Activated B cell treated with CpG ODN at 0.5 μM for 24 hours (primary cell): Measurements from ENCODE around the gene KCNE2. TPM values are rescaled to one million over a fixed set of nuclear protein-coding genes. Genes with fewer than 3 reads are reported as not detected.

ENCODE experiments used
- ATAC-seq: fragments of 200-7000 bp; cut with Tn5 transposase; one replicate; pipeline ENCODE4 v1.10.0; 2021; ENCODE audit warnings: low read depth, mild to moderate bottlenecking, moderate library complexity
- CTCF ChIA-PET: fragments of 350-600 bp; sonication (Branson Sonifier 250); formaldehyde crosslinking; loops from one replicate; lab custom pipeline; 2021; ENCODE audit warnings: antibody characterized with exemption; lab: Charles Lee
- POLR2A ChIA-PET: fragments of 350-600 bp; sonication (Branson Sonifier 250); formaldehyde crosslinking; loops from one replicate; lab custom pipeline; 2021; ENCODE audit warnings: antibody characterized with exemption; lab: Charles Lee
- DNase-seq: peaks from one replicate; pipeline ENCODE4 v3.0.0; 2022
- H3K27ac Mint-ChIP-seq: one replicate; pipeline ENCODE4 v1.8.0; 2020; ENCODE audit warnings: mixed read lengths
- H3K27me3 Mint-ChIP-seq: one replicate; pipeline ENCODE4 v1.8.0; 2021; ENCODE audit warnings: mixed read lengths
- H3K36me3 Mint-ChIP-seq: one replicate; pipeline ENCODE4 v1.8.0; 2021; ENCODE audit warnings: low read depth, mixed read lengths
- H3K4me1 Mint-ChIP-seq: one replicate; pipeline ENCODE4 v1.8.0; 2021; ENCODE audit warnings: mixed read lengths
- H3K4me3 Mint-ChIP-seq: one replicate; pipeline ENCODE4 v1.8.0; 2020; ENCODE audit warnings: mild to moderate bottlenecking, mixed read lengths
- H3K9me3 Mint-ChIP-seq: one replicate; pipeline ENCODE4 v1.8.0; 2020; ENCODE audit warnings: mixed read lengths
- intact Hi-C: fragments of 100-400 bp; cut with micrococcal nuclease; formaldehyde crosslinking; loops from one replicate; pipeline ENCODE4 v1.15.1; 2024
- total RNA-seq: library from RNA; stranded (reverse); gene quantifications from 2 replicates; pipeline ENCODE4 v1.2.3, GENCODE V29; 2022
- TF ChIP-seq, protein P1 (sequence below): fragments of 200-600 bp; IDR thresholded peaks from one replicate; pipeline ENCODE4 v1.8.0; 2022; ENCODE audit warnings: antibody characterized with exemption, mild to moderate bottlenecking

Gene KCNE2
- total RNA-seq, 1 donor from 2014 or later = not detected

DNA sequence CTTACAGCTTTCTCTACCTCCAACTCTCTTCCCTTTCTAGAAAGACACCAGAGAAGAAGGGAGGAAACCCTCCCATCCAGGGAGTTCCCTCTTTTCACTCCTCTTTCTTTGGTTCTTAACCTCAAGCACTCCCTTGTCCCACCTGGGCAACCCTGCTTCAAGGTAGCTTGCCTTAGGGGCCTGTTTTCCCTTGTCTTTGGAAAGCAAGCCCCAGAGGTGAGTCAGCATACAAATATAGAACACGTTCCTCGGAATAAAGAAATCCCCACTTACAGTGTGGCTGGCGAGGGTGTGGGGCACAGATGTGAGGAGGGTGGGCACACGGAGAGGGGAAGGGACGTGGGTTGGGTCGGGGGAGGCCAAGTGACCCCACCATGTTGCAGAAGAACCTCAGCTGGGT lies 26.1 kb upstream of the KCNE2 start:
- ChIA-PET CTCF (interaction anchor here (1.0 kb wide), 1 partner anchor 10 kb away, joined by 3 read pairs; no protein-coding TSS in a partner anchor), POLR2A (no interaction called here)
- Mint-ChIP-seq H3K9me3 (no peaks in the 10 kb centered on the region), H3K36me3 (no peaks in the 10 kb centered on the region), H3K27me3 (peaks cover 15% of the 10 kb centered on the region), H3K4me3 (no peak overlapping the region), H3K27ac (no peak overlapping the region), H3K4me1 (no peaks in the 10 kb centered on the region)
- TF ChIP-seq, protein P1, sequence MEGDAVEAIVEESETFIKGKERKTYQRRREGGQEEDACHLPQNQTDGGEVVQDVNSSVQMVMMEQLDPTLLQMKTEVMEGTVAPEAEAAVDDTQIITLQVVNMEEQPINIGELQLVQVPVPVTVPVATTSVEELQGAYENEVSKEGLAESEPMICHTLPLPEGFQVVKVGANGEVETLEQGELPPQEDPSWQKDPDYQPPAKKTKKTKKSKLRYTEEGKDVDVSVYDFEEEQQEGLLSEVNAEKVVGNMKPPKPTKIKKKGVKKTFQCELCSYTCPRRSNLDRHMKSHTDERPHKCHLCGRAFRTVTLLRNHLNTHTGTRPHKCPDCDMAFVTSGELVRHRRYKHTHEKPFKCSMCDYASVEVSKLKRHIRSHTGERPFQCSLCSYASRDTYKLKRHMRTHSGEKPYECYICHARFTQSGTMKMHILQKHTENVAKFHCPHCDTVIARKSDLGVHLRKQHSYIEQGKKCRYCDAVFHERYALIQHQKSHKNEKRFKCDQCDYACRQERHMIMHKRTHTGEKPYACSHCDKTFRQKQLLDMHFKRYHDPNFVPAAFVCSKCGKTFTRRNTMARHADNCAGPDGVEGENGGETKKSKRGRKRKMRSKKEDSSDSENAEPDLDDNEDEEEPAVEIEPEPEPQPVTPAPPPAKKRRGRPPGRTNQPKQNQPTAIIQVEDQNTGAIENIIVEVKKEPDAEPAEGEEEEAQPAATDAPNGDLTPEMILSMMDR = no peak
- DNase-seq (no peak), ATAC-seq (no peak)
- intact Hi-C loops = no loop called here

DNA sequence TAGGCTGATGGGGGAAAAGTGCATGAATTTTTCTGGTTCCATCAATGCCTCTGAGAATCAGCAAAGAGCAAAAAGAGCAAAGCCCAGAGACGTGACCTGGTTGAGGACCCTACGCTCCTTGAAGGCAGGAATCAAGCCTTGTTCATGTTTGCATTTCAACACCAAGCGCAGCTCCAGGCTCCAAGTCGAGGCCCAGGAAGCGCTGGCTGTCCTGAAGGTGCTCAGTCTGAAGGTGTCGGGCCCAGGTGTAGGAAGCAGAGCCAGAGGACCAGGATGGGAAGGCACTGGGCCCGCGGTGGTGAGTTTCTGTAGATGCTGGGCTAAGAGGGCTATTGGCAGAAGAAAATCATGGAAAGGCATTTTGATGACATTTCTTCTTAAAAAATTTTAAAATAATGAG lies 25.6 kb upstream of the KCNE2 start:
- Mint-ChIP-seq H3K36me3 (no peaks in the 10 kb centered on the region), H3K4me3 (no peak overlapping the region), H3K27ac (no peak overlapping the region), H3K4me1 (no peaks in the 10 kb centered on the region), H3K9me3 (no peaks in the 10 kb centered on the region), H3K27me3 (peaks cover 15% of the 10 kb centered on the region)
- CTCF ChIA-PET = interaction anchor here (1.0 kb wide), 1 partner anchor 10 kb away, joined by 3 read pairs; no protein-coding TSS in a partner anchor
- intact Hi-C loops = no loop called here
- POLR2A ChIA-PET = no interaction called here
- TF ChIP-seq, protein P1 = no peak
- ATAC-seq = no peak
- DNase-seq = no peak

GRCh38 chr21:34340061-34340460 lies 23.7 kb upstream of the KCNE2 start:
- no peaks in the 10 kb centered on the region for H3K4me1 Mint-ChIP-seq
- H3K9me3 Mint-ChIP-seq = no peaks in the 10 kb centered on the region
- no peaks in the 10 kb centered on the region for H3K36me3 Mint-ChIP-seq
- ChIA-PET POLR2A (no interaction called here), CTCF (interaction anchor here (1.5 kb wide), 1 partner anchor 417 kb away, joined by 5 read pairs; no protein-coding TSS in a partner anchor)
- ATAC-seq (no peak), DNase-seq (no peak)
- H3K27ac Mint-ChIP-seq = no peak overlapping the region
- TF ChIP-seq, protein P1 = no peak
- intact Hi-C loops = no loop called here
- no peak overlapping the region for H3K4me3 Mint-ChIP-seq
- H3K27me3 Mint-ChIP-seq = peaks cover 15% of the 10 kb centered on the region

- DNase-seq = no peak
- Mint-ChIP-seq H3K9me3 (no peaks in the 10 kb centered on the region), H3K36me3 (no peaks in the 10 kb centered on the region), H3K4me1 (no peaks in the 10 kb centered on the region), H3K4me3 (no peak overlapping the region), H3K27ac (no peak overlapping the region), H3K27me3 (peaks cover 15% of the 10 kb centered on the region)
- no peak for ATAC-seq
- intact Hi-C loops = no loop called here
- TF ChIP-seq, protein P1 = no peak
- ChIA-PET POLR2A (no interaction called here), CTCF (interaction anchor here (11.8 kb wide), 1 partner anchor 421 kb away, joined by 431 read pairs; no protein-coding TSS in a partner anchor)
Measured at GRCh38 chr21:34342476-34342875, 21.3 kb upstream of the KCNE2 start.

GRCh38 chr21:34343347-34343746 lies 20.5 kb upstream of the KCNE2 start:
- H3K27ac Mint-ChIP-seq = no peak overlapping the region
- ATAC-seq = no peak
- TF ChIP-seq, protein P1 = no peak
- POLR2A ChIA-PET = interaction anchor here (0.9 kb wide), 1 partner anchor 419 kb away, joined by 3 read pairs; no protein-coding TSS in a partner anchor
- peaks cover 3% of the 10 kb centered on the region for H3K4me1 Mint-ChIP-seq
- H3K27me3 Mint-ChIP-seq = peaks cover 7% of the 10 kb centered on the region
- H3K9me3 Mint-ChIP-seq = no peaks in the 10 kb centered on the region
- intact Hi-C loops = no loop called here
- no peak for DNase-seq
- H3K36me3 Mint-ChIP-seq = no peaks in the 10 kb centered on the region
- CTCF ChIA-PET = interaction anchor here (11.8 kb wide), 1 partner anchor 422 kb away, joined by 431 read pairs; no protein-coding TSS in a partner anchor
- H3K4me3 Mint-ChIP-seq = no peak overlapping the region
